ENCODE data around the gene FARP1.

The FARP1 gene

GRCh38 chr13:98175043-98175442, 32.1 kb downstream of the FARP1 start:
- no peaks in the 10 kb centered on the region; the same call in 1 of the 2 replicates for H3K36me3 ChIP-seq (ENCODE audit: low read depth)
- DNase-seq (ENCODE audit: low spot score), result no peak
- no peaks in the 10 kb centered on the region for H3K27me3 ChIP-seq (ENCODE audit: insufficient read depth, poor library complexity, severe bottlenecking)
- TF ChIP-seq, protein P1, sequence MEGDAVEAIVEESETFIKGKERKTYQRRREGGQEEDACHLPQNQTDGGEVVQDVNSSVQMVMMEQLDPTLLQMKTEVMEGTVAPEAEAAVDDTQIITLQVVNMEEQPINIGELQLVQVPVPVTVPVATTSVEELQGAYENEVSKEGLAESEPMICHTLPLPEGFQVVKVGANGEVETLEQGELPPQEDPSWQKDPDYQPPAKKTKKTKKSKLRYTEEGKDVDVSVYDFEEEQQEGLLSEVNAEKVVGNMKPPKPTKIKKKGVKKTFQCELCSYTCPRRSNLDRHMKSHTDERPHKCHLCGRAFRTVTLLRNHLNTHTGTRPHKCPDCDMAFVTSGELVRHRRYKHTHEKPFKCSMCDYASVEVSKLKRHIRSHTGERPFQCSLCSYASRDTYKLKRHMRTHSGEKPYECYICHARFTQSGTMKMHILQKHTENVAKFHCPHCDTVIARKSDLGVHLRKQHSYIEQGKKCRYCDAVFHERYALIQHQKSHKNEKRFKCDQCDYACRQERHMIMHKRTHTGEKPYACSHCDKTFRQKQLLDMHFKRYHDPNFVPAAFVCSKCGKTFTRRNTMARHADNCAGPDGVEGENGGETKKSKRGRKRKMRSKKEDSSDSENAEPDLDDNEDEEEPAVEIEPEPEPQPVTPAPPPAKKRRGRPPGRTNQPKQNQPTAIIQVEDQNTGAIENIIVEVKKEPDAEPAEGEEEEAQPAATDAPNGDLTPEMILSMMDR (IDR thresholded peaks at IDR 0.05; ENCODE audit: poor library complexity, severe bottlenecking), result no peak
- no peaks in the 10 kb centered on the region for H3K9me3 ChIP-seq (ENCODE audit: severe bottlenecking)
- no peak overlapping the region for H3K4me3 ChIP-seq (ENCODE audit: severe bottlenecking)
- peak; percentile 40; the same call in 1 of the 3 replicates for ATAC-seq (ENCODE audit: low read depth)
- peak overlapping the region; percentile 78 for H3K27ac ChIP-seq (ENCODE audit: poor library complexity, severe bottlenecking)
- peaks cover 36% of the 10 kb centered on the region for H3K4me1 ChIP-seq (ENCODE audit: insufficient read depth, poor library complexity, severe bottlenecking)

GRCh38 chr13:98175823-98176222, 32.9 kb downstream of the FARP1 start:
- H3K4me1 ChIP-seq (ENCODE audit: insufficient read depth, poor library complexity, severe bottlenecking), result peaks cover 36% of the 10 kb centered on the region
- no peaks in the 10 kb centered on the region for H3K27me3 ChIP-seq (ENCODE audit: insufficient read depth, poor library complexity, severe bottlenecking)
- H3K9me3 ChIP-seq (ENCODE audit: severe bottlenecking), result no peaks in the 10 kb centered on the region
- ATAC-seq (ENCODE audit: low read depth) (no peak), DNase-seq (ENCODE audit: low spot score) (no peak)
- TF ChIP-seq, protein P1 (IDR thresholded peaks at IDR 0.05; ENCODE audit: poor library complexity, severe bottlenecking), result no peak
- H3K4me3 ChIP-seq (ENCODE audit: severe bottlenecking), result no peak overlapping the region
- H3K27ac ChIP-seq (ENCODE audit: poor library complexity, severe bottlenecking), result no peak overlapping the region
- no peaks in the 10 kb centered on the region; the same call in 1 of the 2 replicates for H3K36me3 ChIP-seq (ENCODE audit: low read depth)

GRCh38 chr13:98176777-98177608, 34.1 kb downstream of the FARP1 start, which contains the start of gene RNF113B:
Gene RNF113B (minus strand): TSS chr13:98177269. CDS start chr13:98177236, 33 bp downstream.
- no peaks in the 10 kb centered on the region for H3K9me3 ChIP-seq (ENCODE audit: severe bottlenecking)
- peaks cover 32% of the 10 kb centered on the region for H3K4me1 ChIP-seq (ENCODE audit: insufficient read depth, poor library complexity, severe bottlenecking)
- no peak within 1 kb of the TSS for H3K4me3 ChIP-seq (ENCODE audit: severe bottlenecking)
- no peaks in the 10 kb centered on the region for H3K27me3 ChIP-seq (ENCODE audit: insufficient read depth, poor library complexity, severe bottlenecking)
- H3K27ac ChIP-seq (ENCODE audit: poor library complexity, severe bottlenecking), result no peak within 1 kb of the TSS
- no peaks in the 10 kb centered on the region; the same call in 1 of the 2 replicates for H3K36me3 ChIP-seq (ENCODE audit: low read depth)
- ATAC-seq (ENCODE audit: low read depth), result no peak
- no peak for DNase-seq (ENCODE audit: low spot score)
- TF ChIP-seq, protein P1 (IDR thresholded peaks at IDR 0.05; ENCODE audit: poor library complexity, severe bottlenecking), result no peak

DNA sequence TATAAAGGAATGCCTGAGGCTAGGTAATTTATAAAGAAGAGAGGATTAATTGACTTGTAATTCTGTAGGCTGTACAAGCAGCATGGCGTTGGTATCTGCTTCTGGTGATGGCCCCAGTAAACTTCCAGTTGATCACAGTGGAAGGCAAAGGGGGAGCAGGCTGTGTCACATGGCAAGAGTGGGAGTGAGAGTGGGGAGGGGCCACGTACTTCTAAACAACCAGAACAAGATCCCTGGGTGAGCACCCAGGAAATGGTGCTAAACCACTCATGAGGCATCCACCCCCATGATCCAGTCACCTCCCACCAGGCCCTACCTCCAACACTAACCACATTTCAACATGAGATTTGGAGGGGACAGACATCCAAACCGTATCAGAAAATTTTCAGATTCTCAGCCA, 37.2 kb downstream of the FARP1 start:
- Histone ChIP-seq H3K4me3 (ENCODE audit: severe bottlenecking) (no peak overlapping the region), H3K36me3 (ENCODE audit: low read depth) (no peaks in the 10 kb centered on the region; the same call in 1 of the 2 replicates), H3K27me3 (ENCODE audit: insufficient read depth, poor library complexity, severe bottlenecking) (no peaks in the 10 kb centered on the region), H3K27ac (ENCODE audit: poor library complexity, severe bottlenecking) (no peak overlapping the region), H3K9me3 (ENCODE audit: severe bottlenecking) (no peaks in the 10 kb centered on the region), H3K4me1 (ENCODE audit: insufficient read depth, poor library complexity, severe bottlenecking) (peaks cover 1% of the 10 kb centered on the region)
- DNase-seq (ENCODE audit: low spot score), result no peak
- TF ChIP-seq, protein P1 (IDR thresholded peaks at IDR 0.05; ENCODE audit: poor library complexity, severe bottlenecking), result no peak
- ATAC-seq (ENCODE audit: low read depth), result no peak

Data from RWPE2 (cell line).